HepG2 (cell line): ENCODE data around the gene ARHGEF4. TPM values are rescaled to one million over a fixed set of nuclear protein-coding genes. Genes with fewer than 3 reads are reported as not detected.

Experiments
- ATAC-seq: fragments of 200-7000 bp; cut with Tn5 transposase; 3 replicates; pipeline ENCODE4 v1.9.1; 2020; ENCODE audit warnings: mild to moderate bottlenecking, moderate library complexity
- BruUV-seq: library from RNA; stranded (reverse); fragments of 400-500 nt; replicated peaks from 2 replicates; lab custom pipeline; 2021; lab: Mats Ljungman, UMichigan
- CTCF ChIA-PET: fragments of 300-600 bp; formaldehyde crosslinking; extraction: SDS; loops from one replicate; lab custom pipeline; 2021; ENCODE audit warnings: low total read pairs, inconsistent platforms, low intra/inter-chr PET ratio; lab: Yijun Ruan, JAX
- POLR2A ChIA-PET: fragments of 350-600 bp; sonication (Branson Sonifier 250); formaldehyde crosslinking; loops from one replicate; lab custom pipeline; 2020; ENCODE audit warnings: antibody characterized with exemption, inconsistent platforms; lab: Yijun Ruan, JAX
- DNase-seq: peaks from one replicate; pipeline ENCODE4 v3.0.0-alpha.2; 2015; ENCODE audit warnings: low spot score
- FAIRE-seq: peaks from 3 replicates; lab custom pipeline; 2011; peaks lifted over from hg19 to GRCh38; lab: Jason Lieb, UNC
- H2AFZ ChIP-seq: one replicate; pipeline ENCODE4 v1.6.1; 2011; ENCODE audit warnings: low read length, inconsistent platforms
- H3K27ac ChIP-seq: fragments of 300-600 bp; 3 replicates; pipeline ENCODE4 v1.8.0; 2011; ENCODE audit warnings: mixed run types, mild to moderate bottlenecking, mixed read lengths, low read length, inconsistent platforms; ENCODE audit not compliant: insufficient read depth; ENCODE audit errors: extremely low read length
- H3K27me3 ChIP-seq, 2 experiments: fragments of 200-600 bp in 1 of 2; 2 replicates in 1 of 2; 3 replicates in 1 of 2; pipeline versions ENCODE4 v1.6.0 to v1.8.0; 2011; ENCODE audit warnings: low read length in 2 of 2, mild to moderate bottlenecking in 2 of 2, moderate library complexity in 2 of 2, inconsistent platforms in 1 of 2; ENCODE audit not compliant: insufficient read depth in 2 of 2, control insufficient read depth in 1 of 2
- H3K36me3 ChIP-seq, 2 experiments: fragments of 200-600 bp in 1 of 2; replicated peaks in 1 of 2; 2 replicates in 1 of 2; 3 replicates in 1 of 2; pipeline versions ENCODE4 v1.5.1 to v1.8.0; 2011; ENCODE audit warnings: low read length in 2 of 2, inconsistent platforms in 1 of 2; ENCODE audit not compliant: insufficient read depth in 2 of 2, control insufficient read depth in 1 of 2
- H3K4me1 ChIP-seq: 2 replicates; pipeline ENCODE4 v1.5.1; 2012; ENCODE audit warnings: low read length, inconsistent platforms; ENCODE audit not compliant: insufficient read depth
- H3K4me2 ChIP-seq: 2 replicates; pipeline ENCODE4 v1.6.0; 2011; ENCODE audit warnings: low read depth, low read length, inconsistent platforms
- H3K4me3 ChIP-seq, 3 experiments: fragments of 200-600 bp in 1 of 3; sonication (generic), shearing (Covaris generic) in 1 of 3; replicated peaks in 1 of 3; 2 replicates each; pipeline ENCODE4 v1.5.1; 2011 to 2016; ENCODE audit warnings: low read length in 3 of 3, inconsistent platforms in 2 of 3, low read depth in 2 of 3, mild to moderate bottlenecking in 2 of 3, control low read depth in 1 of 3, mixed read lengths in 1 of 3; ENCODE audit not compliant: insufficient read depth in 1 of 3
- H3K79me2 ChIP-seq: one replicate; pipeline ENCODE4 v1.6.1; 2011; ENCODE audit warnings: low read length, inconsistent platforms; ENCODE audit not compliant: insufficient read depth
- H3K9ac ChIP-seq: 2 replicates; pipeline ENCODE4 v1.6.0; 2011; ENCODE audit warnings: mild to moderate bottlenecking, low read depth, low read length, inconsistent platforms; ENCODE audit not compliant: insufficient read depth
- H3K9me3 ChIP-seq: 2 replicates; pipeline ENCODE4 v1.5.1; 2012; ENCODE audit warnings: mild to moderate bottlenecking, low read length
- H4K20me1 ChIP-seq: 2 replicates; pipeline ENCODE4 v1.6.0; 2011; ENCODE audit warnings: inconsistent platforms, mild to moderate bottlenecking, low read length, moderate library complexity; ENCODE audit not compliant: insufficient read depth
- EP300 ChIP-seq, 3 experiments: sonication (generic) in 1 of 3; formaldehyde crosslinking in 1 of 3; IDR thresholded peaks; 2 replicates each; pipeline versions ENCODE4 v1.5.1 to v1.6.1; 2011 to 2020; ENCODE audit warnings: low read depth in 2 of 3, low read length in 2 of 3, borderline replicate concordance in 1 of 3, improper control_type of control experiment in 1 of 3, mild to moderate bottlenecking in 1 of 3, missing genetic modification reagents in 1 of 3, moderate library complexity in 1 of 3
- ESRRA ChIP-seq: sonication (generic); formaldehyde crosslinking; IDR thresholded peaks from 2 replicates; pipeline ENCODE4 v1.5.1; 2020; ENCODE audit warnings: mild to moderate bottlenecking, low read depth, missing genetic modification reagents
- HOXA3 ChIP-seq: sonication (generic); formaldehyde crosslinking; IDR thresholded peaks from 2 replicates; pipeline ENCODE4 v1.5.0; 2020; ENCODE audit warnings: missing genetic modification reagents
- PAF1 ChIP-seq: IDR thresholded peaks from 2 replicates; pipeline ENCODE4 v1.6.1; 2016; ENCODE audit warnings: missing genetic modification reagents, missing compliant biosample characterization
- SAFB2 ChIP-seq: sonication (generic); formaldehyde crosslinking; IDR thresholded peaks from 2 replicates; pipeline ENCODE4 v1.5.1; 2020; ENCODE audit warnings: missing genetic modification reagents, low read depth, mild to moderate bottlenecking, borderline replicate concordance
- SYNCRIP ChIP-seq: fragments of 200-400 bp; formaldehyde crosslinking; IDR thresholded peaks from 2 replicates; pipeline ENCODE4 v1.6.1; 2018; ENCODE audit warnings: mild to moderate bottlenecking, low read depth, low read length; ENCODE audit not compliant: insufficient read depth
- ZNF17 ChIP-seq: sonication (generic); formaldehyde crosslinking; IDR thresholded peaks from 2 replicates; pipeline ENCODE4 v1.5.0; 2020; ENCODE audit warnings: mild to moderate bottlenecking, missing genetic modification reagents
- ZNF773 ChIP-seq: sonication (generic); formaldehyde crosslinking; IDR thresholded peaks from 2 replicates; pipeline ENCODE4 v1.4.0; 2020; ENCODE audit warnings: missing genetic modification reagents, borderline replicate concordance
- WGBS: methylation state at CpG from one replicate; pipeline ENCODE4 v1.1.6; 2017; ENCODE audit warnings: low lambda C conversion rate; 5-methylcytosine and 5-hydroxymethylcytosine counted together
- in situ Hi-C: cut with HindIII; loops from 2 replicates; pipeline ENCODE4 v1.10.0; 2017; ENCODE audit warnings: low pct_unique_long_range_greater_than_20kb; ENCODE audit not compliant: extremely low pct_ligation_motif_present
- intact Hi-C: fragments of 100-400 bp; cut with micrococcal nuclease; formaldehyde crosslinking; loops from one replicate; pipeline ENCODE4 v1.10.0; 2022; ENCODE audit not compliant: unreplicated experiment
- polyA plus RNA-seq, 8 experiments: library from polyadenylated mRNA; depleted of rRNA in 3 of 8; stranded (reverse) in 7 of 8; unstranded in 1 of 8; fragments of >200 nt; fragmentation: Illumina TruSeq in 4 of 8; extraction: Trizol in 4 of 8; gene quantifications; 2 replicates each; pipeline versions ENCODE4 v1.2.1 to v1.2.3, GENCODE V29; 2011 to 2016; ENCODE audit warnings: low read depth in 4 of 8, missing spikeins in 1 of 8, mixed read lengths in 1 of 8; ENCODE audit not compliant: insufficient read depth in 1 of 8
- total RNA-seq, 5 experiments: library from RNA; depleted of rRNA; stranded (reverse); fragments of >200 nt; fragmentation: Illumina TruSeq; extraction: Trizol; gene quantifications; 2 replicates each; pipeline ENCODE4 v1.2.3, GENCODE V29; 2016; ENCODE audit warnings: low read depth in 1 of 5

The ARHGEF4 gene
- total and polyA plus RNA-seq, 2 of the 13 experiments (the other 11 are each of a cell fraction or from before 2014, with no cell fraction given) = 0.11 to 0.13 TPM

- Histone ChIP-seq H3K9me3 (no peaks in the 10 kb centered on the region), H3K27me3 (peaks cover 14 to 77% of the 10 kb centered on the region in 2 experiments), H3K4me3 (no peak overlapping the region), H3K4me2 (no peak overlapping the region), H3K9ac (no peak overlapping the region), H3K27ac (no peak overlapping the region), H3K4me1 (0 out of 2 replicates have a peak, but pooled peaks cover 3% of the 10 kb centered on the region), H4K20me1 (no peaks in the 10 kb centered on the region; the same call in 1 of the 2 replicates), H2AFZ (no peak overlapping the region), H3K36me3 (no peaks in the 10 kb centered on the region), H3K79me2 (no peaks in the 10 kb centered on the region)
- ChIA-PET POLR2A (no interaction called here), CTCF (no interaction called here)
- FAIRE-seq (no peak), ATAC-seq (no peak), DNase-seq (no peak)
- in situ Hi-C loops = no loop called here
- intact Hi-C loops = no loop called here
- BruUV-seq = no TSS peak
- TF ChIP-seq EP300 (IDR thresholded peaks at IDR 0.05; ENCODE audit: low read depth in 2 of 2, low read length in 2 of 2) (no peak), EP300 (CRISPR knock-in tag; IDR thresholded peaks at IDR 0.05; ENCODE audit: borderline replicate concordance) (no peak), ZNF17 (CRISPR knock-in tag) (no peak), HOXA3 (no peak), SYNCRIP (no peak), ESRRA (CRISPR knock-in tag) (no peak)
- 8% methylated on average over 14 of the region's 16 CpGs for WGBS
Observed at GRCh38 chr2:130839011-130839780, 2.5 kb downstream of the ARHGEF4 start.

- Histone ChIP-seq H3K4me1 (no peaks in the 10 kb centered on the region), H2AFZ (no peak overlapping the region), H3K9ac (no peak overlapping the region), H3K36me3 (no peaks in the 10 kb centered on the region), H3K4me3 (no peak overlapping the region), H3K27ac (no peak overlapping the region), H4K20me1 (no peaks in the 10 kb centered on the region; the same call in 1 of the 2 replicates), H3K4me2 (no peak overlapping the region), H3K27me3 (peaks cover 10 to 68% of the 10 kb centered on the region in 2 experiments), H3K79me2 (no peaks in the 10 kb centered on the region), H3K9me3 (no peaks in the 10 kb centered on the region)
- in situ Hi-C loops (no loop called here), intact Hi-C loops (no loop called here)
- 15% methylated on average over 4 of the region's 8 CpGs for WGBS
- ATAC-seq = no peak
- no peak for TF ChIP-seq PAF1 (CRISPR knock-in tag)
- no peak for TF ChIP-seq SAFB2 (CRISPR knock-in tag)
- no peak for TF ChIP-seq ZNF773
- FAIRE-seq = no peak
- ChIA-PET CTCF (no interaction called here), POLR2A (no interaction called here)
- no peak for DNase-seq
- no TSS peak for BruUV-seq
Observed at GRCh38 chr2:130840506-130840905, 3.8 kb downstream of the ARHGEF4 start.
